ENCODE results near the gene TNIP2.

DNA sequence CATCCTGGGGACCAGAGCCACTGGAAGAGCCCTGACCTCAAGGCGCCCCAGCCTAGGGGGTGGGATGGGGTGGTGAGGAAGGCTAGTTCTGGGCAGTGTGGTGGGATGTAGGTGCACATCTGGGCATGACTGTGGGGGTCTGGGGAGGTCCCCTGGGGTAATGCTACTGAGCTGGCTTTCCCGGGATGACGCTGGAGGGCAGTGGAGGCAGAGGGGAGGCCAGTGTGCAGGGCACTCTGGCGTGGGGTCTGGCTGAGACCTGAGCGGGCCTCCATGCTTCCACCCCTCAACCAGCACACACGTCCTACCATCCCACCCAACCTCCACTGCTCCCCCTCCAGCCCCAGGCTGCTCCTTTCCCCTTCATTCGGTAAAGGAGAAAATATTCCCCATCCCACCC is 32.0 kb upstream of the TNIP2 start:
- TF ChIP-seq CTCF (conservative IDR thresholded peaks at IDR 0.05; ENCODE audit: low read depth, low read length) (no peak), EZH2 (IDR thresholded peaks at IDR 0.05; ENCODE audit: low read length, unreplicated experiment) (no peak)
